ENCODE measurements around the gene SAXO2.
A peak's percentile ranks its signal among the peaks of the same experiment; 100 is the strongest.
"Not testable (repeated sequence)": the region's sequence is repeated elsewhere in the genome, so short reads cannot be mapped to it uniquely, and the experiment has no call there.

Gene SAXO2

DNA sequence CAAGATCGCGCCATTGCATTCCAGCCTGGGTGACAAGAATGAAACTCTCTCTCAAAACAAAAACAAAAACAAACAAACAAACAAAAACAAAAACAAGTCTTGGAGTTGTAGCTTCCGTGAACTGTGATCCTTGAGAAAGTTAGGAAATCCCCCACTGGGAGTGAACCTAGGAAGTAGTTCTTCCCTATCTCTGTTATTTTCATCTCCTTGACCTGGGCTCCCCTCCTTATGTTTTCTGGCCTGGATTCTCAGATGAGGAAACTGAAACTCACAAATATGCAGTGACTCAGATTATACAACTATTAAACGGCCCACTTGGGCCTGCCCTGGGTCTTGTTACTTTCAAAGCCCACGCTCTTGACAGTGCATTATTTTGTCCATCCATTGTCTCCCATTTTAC lies 29.7 kb downstream of the SAXO2 start:
- DNase-seq: no peak

DNA sequence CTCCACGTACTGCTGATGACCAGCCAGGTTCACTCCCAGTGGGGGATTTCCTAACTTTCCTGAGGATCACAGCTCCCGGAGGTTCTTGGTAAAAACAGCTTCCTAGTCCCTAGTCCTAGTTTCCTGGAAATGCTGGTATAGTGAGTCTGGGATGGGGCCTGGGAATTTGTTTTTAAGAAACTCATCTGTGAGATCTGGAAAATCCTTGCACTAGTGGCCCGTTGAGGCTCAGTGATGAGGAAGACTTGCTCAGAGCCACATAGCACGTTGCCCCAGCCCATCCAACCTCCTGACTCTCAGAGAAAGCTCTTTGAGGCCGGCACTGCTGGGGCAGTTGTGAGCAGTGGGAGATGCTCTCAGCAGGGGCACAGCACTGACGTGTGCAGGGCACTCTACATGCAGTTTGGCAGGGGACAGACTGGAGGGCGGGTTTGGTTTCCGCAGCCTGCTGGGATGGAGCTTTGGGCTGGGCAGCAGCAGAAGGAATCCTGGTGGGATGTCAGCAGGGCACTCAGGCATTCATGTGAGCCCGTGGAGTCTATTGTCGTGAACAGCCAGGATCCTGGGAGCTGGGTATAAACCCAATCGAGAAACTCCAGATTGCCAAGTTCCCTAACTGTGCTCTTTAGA lies 31.6 kb downstream of the SAXO2 start:
- no peak for DNase-seq

DNA sequence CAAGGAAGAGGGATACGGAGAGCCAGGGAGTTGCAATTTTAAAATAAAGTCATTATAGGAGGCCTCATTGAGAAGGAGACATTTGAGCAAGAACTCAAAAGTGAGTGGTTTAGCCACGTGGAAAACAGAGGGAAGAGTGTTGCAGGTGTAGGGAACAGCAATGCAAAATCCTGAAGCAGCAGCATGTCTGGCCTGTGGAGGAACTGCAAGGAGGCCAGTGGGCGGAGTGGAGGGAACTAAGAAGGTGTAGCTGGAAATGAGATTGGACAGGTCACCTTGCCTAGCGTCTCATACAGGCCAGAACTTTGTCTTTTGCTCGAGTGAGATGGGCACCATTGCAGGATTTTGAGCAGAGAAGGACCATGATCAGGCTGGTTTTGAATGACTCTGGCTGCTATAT lies 34.9 kb downstream of the SAXO2 start:
- DNase-seq: no peak

DNA sequence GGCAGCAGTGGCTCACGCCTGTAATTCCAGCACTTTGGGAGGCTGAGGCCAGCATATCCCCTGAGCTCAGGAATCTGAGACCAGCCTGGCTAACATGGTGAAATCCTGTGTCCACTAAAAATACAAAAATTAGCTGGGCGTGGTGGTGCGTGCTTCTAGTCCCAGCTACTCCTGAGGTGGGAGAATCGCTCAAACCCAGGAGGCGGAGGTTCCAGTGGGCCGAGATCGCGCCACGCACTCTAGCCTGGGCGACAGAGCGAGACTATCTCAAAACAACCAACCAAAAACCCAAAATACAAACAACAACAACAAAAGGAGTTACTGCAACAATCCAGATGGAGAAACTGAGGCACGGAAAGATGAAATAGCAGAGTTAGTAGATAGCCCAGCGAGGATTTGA lies 35.4 kb downstream of the SAXO2 start:
- no peak for DNase-seq

DNA sequence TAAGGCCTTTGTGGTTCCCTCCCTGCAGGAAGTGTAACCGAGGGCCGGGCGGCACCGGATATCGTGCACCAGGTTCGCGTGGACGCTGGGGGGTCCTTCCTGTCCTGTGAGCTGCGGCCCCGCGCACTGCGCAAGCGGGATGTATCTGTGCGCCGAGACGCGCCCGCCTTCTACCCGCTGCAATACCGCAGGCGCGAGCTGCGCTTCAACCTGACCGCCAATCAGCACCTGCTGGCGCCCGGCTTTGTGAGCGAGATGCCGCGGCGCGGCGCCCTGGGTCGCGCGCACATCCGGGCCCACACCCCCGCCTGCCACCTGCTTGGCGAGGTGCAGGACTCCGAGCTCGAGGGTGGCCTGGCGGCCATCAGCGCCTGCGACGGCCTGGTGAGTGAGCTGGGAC lies 35.9 kb downstream of the SAXO2 start:
- peak; percentile 43 for DNase-seq

DNA sequence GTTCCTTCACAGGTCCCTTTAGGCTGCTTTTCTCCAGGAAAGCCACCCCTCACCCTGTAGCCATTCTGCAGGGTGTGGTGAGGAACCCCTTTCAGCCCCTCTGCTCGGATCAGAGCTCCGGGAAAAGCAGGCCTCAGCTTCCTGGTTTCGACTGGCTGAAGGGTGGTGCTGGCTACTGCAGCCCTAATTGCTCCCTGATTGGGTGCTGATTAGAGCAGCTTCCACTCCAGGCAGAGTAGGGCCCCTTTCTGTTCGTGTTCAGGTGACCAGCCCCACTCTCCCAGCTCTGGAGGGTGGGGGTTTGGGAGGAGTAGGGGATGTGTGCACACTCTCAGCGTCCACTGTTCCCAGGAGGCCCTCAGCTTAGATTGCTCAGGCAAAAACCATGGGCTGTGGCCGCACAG lies 36.9 kb downstream of the SAXO2 start:
- DNase-seq: not testable (repeated sequence)

DNA sequence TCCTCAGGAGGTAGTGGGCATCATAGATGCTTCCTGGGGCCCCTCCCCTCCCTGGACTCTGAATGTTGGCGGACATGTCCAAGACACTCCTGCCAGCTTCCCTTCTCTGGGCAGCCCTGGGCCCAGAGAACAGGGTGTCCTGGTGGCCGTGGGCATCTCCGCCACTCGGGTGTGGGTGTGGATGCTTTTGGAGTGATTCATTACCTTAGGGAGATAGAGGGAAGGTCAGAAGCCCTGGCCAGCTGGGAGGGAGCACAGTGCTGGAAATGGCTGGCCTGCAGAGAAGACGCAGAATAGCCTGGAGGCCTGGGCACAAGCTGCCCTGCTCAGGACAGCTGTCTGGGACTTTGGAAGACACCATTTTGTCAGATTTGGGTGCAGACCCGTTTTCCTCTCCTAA lies 37.7 kb downstream of the SAXO2 start:
- DNase-seq: not testable (repeated sequence)

DNA sequence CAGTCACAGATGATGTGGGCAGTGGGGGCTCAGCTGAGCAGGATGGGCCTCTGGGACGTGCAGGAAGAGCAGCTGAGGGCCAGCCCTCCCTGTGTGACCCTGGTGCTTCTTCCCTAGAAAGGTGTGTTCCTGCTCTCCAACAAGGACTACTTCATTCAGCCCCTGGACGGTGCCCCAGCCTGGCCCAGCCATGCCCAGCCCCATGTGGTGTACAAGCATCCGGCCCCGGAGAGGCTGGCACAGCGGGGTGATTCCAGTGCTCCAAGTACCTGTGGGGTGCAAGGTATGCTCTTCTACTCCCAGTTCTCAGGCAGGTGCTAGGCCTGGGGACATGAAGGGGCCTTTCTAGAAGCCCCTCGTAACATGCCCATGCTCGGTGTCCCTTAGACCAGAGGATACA lies 38.3 kb downstream of the SAXO2 start:
- no peak for DNase-seq

DNA sequence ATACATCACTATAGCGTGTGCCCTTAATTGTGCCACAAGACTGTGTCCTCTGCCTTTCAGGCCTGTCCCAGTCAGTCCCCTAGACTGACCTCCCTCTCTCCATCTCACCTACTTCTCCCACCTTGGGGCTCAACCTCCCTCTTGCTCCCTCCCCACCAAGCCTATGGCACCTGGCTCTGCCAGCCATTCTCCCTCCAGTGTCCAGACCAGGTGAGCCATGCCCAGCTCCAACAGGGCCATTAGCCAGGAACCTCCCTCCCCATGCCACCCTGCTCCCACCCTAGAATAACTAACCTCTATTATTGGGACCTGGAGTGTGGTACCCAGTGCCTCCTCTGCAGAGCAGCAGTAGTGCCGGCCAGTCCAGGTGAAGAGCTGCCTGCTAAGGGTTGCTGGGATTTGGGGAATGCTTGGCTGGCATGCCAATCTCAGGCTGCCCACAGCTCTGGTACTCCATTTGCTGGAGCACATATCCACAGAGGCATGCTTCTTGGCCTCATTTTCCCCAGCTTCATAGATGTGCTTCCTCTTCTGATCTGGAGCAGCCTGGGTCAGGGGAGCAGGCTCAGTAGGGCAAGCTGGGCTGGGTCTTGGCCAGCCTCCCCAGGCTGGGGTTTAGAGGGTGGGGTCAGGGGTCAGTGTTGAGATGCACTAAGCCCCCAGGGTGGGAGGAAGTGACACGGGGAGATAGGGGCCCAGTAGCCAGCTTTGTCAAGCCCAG lies 38.8 kb downstream of the SAXO2 start:
- no peak for DNase-seq

DNA sequence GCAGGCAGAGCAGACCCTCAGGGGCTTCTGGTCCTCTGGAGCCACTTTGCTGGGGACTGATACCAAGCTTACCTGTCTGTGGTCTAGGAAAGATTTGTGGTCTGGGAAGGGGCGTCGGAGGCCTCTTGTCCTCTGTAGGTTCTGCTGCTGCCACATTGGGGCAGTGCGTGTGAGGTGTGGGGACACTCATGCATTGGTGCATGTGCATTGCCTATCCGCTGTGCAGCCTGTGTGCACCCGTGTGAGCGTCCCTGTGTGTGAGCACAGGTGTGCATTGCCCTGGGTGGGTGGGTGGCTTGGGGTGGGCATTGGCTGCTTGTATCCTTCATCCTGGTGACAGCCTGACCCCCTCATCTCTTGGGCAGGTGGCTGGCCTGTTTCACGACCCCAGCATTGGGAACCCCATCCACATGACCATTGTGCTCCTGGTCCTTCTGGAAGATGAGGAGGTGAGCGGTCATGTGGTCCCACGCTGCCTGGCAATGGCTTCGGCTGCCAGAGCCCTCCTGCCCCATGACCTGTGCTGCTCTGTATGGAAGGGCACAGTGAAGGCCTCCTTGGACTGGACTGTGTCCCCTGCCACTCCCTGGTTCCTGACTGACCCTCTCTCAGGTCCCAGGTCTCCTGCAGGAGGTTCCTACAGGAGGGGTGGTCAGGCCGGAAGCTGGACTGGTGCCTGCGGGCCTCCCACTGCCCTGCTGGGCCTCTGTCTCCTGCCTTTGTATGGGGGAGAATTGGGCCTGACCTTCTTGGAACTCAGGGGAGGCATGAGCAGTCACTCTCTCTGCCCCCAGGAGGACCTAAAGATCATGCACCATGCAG lies 41.5 kb downstream of the SAXO2 start:
- no peak for DNase-seq

DNA sequence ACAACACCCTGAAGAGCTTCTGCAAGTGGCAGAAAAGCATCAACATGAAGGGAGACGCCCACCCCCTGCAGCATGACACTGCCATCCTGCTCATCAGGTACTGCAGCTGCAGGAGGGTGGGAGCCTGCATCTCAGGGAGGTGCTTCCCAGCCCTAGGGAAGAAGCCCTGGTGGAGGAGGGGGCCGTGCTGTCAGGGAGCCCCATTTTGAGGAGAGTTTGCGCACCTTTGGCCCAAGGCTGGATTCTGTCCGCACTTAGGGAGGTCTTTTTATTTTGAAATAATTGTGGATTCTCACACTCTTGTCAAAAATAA lies 42.1 kb downstream of the SAXO2 start:
- no peak for DNase-seq

DNA sequence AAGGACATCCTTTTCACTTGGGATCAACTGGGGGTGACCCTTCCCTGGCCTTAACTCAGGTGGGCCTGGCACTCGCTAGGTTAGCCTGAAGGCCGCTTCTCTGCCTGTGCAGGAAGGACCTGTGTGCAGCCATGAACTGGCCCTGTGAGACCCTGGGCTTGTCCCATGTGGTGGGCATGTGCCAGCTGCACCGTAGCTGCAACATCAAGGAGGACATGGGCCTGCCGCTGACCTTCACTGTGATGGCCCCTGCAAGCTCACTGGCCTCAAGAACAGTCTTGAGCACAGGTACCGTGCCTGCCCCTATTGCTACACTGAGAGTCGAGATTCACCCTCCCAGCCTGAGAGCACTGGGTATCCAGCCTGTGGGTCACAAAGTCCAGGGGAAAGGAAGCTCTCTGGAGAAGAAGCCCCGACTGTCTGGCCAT lies 43.0 kb downstream of the SAXO2 start:
- no peak for DNase-seq

DNA sequence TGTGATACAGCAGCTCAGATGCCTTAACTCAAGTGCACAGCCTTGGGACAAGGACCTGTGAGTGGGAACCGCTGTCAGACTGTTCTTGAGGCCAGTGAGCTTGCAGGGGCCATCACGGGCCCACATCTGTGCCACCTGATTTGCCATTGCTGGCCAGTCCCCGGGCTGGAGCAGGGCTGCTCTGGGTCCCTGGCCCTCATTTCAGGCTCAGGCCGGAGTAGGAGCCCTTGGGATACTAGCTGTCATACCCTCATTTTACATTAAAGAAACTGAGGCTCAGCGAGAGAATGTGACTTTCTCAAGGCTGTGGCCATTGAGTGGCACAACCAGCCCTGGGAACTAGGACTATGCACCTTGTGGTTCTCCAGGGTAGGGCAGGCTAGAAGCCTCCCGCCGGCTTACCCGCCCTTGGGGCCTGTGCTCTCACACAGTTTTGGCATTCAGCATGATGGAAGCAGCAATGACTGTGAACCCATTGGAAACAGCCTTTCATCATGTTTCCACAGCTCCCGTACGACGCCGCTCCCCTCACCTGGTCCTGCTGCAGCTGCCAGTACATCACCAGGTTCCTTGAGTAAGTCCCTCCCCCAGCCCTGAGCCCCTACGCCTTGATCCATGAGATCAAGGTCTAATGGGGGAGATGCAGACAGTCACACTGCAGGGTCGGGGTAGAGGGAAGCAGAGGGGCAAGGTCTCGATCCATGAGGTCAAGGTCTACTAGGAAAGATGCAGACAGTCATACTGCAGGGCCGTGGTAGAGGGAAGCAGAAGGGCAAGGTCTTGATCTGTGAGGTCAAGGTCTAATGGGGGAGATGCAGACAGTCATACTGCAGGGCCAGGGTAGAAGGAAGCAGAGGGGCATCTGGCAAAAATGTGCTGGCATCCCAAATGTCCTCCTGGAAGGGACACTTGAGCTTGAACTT lies 44.4 kb downstream of the SAXO2 start:
- DNase-seq: no peak

DNA sequence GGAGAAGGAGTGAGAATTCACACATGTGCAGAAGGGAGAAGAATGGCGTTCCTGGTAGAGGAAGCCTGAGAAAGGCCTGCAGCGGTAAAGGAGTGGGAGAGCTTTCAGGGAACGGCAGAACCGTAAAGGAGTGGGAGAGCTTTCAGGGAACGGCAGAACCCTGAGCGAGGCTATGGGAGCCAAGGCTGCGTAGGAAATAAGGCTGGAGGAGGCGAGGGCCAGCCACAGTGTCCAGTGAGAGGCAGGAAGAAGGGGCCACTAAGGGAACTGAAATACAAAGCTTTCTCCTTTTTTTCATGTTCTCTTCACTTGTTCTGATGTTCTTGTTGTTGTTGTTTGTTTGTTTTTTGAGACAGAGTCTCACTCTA lies 45.1 kb downstream of the SAXO2 start:
- DNase-seq: no peak

DNA sequence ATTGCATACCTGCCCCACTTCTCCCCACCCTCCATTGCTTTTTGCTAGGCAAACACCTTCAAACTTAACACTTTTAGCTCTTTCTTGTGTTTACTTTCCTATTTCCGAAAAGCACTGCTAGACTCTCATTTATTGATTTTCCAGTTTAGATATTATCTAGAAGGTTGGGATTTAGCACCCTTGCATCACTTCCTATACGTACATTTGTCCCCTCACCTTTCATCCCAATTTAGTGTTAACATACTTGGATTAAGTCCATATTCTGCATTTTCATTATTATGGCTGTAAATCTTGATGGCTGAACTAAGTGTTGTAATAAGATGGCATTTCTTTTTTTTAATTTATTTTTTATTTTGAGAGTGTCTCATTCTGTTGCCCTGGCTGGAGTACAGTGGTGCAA lies 47.2 kb downstream of the SAXO2 start:
- DNase-seq: no peak

DNA sequence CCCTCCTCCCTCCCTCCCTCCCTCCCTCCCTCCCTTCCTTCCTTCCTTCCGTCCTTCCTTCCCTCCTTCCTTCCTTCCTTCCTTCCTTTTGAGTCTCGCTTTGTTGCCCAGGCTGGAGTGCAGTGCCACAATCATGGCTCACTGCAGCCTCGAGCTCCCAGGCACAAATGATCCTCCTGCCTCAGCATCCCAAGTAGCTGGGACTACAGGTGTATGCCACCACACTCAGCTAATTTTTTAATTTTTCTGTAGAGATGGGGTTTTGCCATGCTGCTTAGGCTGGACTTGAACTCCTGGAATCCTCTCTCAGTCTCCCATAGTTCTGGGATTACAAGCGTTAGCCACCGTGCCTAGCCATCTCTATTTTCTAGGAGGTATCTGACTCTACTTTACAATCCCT lies 48.7 kb downstream of the SAXO2 start:
- not testable (repeated sequence) for DNase-seq

DNA sequence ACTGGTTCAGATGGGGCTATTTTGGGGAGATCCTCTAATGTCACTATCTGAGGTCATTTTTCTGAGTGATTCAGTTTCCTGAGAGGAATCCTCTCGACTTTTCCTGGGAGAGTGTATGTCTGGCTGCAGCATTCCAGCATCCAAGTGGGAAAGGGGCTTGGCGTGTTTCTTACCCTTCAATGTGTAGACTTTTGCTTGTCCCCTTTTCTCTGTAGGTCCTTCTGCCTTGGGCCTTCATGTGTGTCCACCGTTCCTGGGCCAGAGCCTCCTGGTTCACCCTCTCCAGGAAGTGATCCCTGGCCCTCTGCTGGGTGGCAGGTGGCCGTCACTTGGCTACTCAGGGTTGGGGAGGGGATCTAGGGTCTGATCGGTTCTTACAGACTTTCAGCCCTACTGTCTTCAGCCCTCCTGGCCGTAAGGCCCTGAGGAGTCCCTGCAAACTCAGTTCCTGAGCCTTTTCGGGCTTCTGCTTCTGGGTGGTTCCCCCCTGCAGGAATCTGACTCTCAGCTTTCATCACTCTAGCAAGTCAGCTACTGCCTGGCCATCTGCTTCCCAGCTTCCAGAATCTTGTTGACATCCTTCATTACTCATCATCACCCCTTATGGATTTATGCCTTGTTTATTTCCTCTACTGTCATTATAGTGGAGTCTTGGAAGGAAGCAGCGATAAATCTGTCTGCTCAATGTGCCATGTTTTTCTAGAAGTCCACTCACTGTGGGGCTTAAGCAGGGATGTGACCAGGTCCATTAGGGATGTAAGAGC lies 50.1 kb downstream of the SAXO2 start:
- DNase-seq: no peak

DNA sequence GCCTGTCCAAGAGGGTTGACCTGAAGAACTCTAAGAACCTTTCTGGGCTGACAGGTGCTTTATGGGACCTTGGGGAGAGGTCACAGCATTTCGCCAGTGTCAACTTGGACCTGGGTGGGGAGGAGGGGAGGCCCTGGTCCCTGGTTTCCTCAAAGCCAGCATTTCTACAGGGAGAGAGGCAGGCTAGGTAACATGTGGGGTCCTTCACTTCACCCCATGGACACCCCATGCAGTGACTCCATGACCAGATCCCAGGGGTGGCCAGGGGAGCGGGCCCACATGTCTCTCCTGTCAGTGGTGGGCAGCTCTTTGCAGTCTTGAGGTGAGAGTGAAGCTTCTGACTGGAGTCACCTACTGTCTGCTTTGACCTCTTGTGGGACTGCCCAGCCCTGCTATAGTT lies 50.8 kb downstream of the SAXO2 start:
- DNase-seq: no peak

DNA sequence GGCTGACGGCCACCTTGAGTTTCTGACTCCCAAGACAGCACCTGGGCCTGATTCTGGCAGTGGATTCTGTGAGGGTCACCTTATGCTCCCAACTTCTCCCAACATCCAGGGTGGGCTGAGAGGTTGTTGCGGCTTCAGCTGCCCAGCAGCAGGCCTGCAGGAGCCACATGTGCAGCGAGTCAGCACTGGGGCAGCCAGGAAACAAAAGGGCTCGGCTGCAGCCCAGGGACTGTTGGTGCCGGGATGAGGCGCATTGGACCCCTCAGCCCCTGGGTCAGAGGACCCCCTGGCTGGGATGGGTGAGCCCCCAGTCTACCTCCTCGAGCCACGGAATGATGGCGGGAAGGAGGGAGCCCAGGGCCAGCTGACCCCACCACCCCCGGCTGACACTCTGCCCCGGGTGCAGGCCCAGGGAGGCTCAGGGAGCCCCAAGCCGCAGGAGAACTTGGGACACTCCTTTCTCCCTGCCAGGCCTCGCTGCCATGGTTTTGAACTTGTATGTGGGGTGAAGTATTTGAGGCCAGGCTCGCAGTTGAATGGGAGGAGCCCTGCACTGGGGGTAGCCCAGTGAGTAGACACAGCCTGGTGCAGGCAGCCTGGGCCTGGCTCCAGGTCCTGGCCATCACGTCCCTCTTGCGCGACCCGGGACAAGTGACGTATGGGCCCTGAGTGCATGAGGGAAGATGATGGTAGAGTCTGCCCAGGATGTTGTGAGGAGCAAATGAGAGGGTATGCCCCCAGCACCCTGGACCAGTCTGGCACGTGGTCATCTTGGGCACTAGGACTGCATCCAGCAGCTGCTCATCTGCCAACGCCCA lies 51.5 kb downstream of the SAXO2 start:
- not testable (repeated sequence) for DNase-seq

DNA sequence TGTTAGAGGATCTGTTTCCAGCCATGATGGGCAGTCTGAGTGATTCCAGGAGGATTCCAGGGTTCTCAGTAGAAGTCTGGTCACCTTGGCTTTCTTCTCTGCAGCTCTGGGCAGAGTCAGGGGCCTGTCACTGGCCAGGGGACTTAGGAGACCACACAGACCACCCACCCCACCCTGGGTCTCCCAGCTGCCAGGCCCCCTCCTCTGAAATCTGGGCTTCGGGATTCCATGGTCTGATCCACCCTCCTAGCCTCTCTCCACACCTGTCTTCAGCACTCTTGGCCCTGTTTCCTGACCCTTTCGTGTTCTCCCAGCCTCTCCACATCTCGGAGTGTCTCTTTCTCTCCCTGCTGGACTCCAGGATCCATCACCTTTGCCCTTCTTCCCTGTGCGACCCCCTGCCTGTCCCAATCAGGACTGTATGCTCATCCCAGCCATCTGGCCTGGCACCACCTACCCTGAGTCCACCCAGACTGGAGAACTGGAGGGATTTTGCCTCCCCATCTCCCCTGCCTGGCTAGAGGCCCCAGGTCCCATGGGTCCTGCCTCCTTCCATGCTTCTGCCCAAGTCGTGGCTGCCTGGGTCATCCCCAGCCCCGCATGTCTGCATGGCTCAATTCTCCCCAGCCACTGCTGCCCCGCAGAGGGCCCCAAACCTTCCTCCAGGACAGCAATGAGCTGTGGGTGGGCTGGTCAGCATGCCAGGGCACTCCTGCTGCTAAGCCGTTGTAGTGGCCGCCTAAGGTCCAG lies 52.3 kb downstream of the SAXO2 start:
- no peak for DNase-seq
